Stimulated activated CD4-positive, alpha-beta T cell treated with anti-CD3 and anti-CD28 coated beads, Interleukin-1b, Interleukin-23, amount 100 ng/mL, for 24 hours (primary cell): ENCODE data around the gene FBXO17.
"Not testable (repeated sequence)": the region's sequence is repeated elsewhere in the genome, so short reads cannot be mapped to it uniquely, and the experiment has no call there.

ENCODE experiments used
- DNase-seq, 4 experiments: peaks; one replicate each; pipeline ENCODE4 v3.0.0-alpha.2; 2020; ENCODE audit warnings: low read depth in 4 of 4, low spot score in 1 of 4

FBXO17 gene

GRCh38 chr19:38980583-38981374, 5.2 kb upstream of the FBXO17 start:
- no peak for DNase-seq

GRCh38 chr19:38979812-38980211, 4.3 kb upstream of the FBXO17 start:
- no peak for DNase-seq

GRCh38 chr19:38978326-38978689, 2.8 kb upstream of the FBXO17 start:
- DNase-seq: no peak

GRCh38 chr19:38977445-38978325, 2.1 kb upstream of the FBXO17 start:
- peak in 2 of 4 experiments; percentile 19 to 63 for DNase-seq

- no peak for DNase-seq
These were observed 324 bp upstream of the FBXO17 start for GRCh38 chr19:38975861-38976271.

- no peak for DNase-seq
These were observed 823 bp downstream of the FBXO17 start for GRCh38 chr19:38974624-38975213.

GRCh38 chr19:38971672-38972071, 3.9 kb downstream of the FBXO17 start:
- DNase-seq: no peak

- no peak for DNase-seq
These were observed 4.6 kb downstream of the FBXO17 start for GRCh38 chr19:38970664-38971532.

GRCh38 chr19:38966149-38966548, 9.4 kb downstream of the FBXO17 start:
- not testable (repeated sequence) for DNase-seq

- DNase-seq: no peak
These were observed 10.8 kb downstream of the FBXO17 start for GRCh38 chr19:38964738-38965137.

- no peak for DNase-seq
These were observed 15.9 kb downstream of the FBXO17 start for GRCh38 chr19:38959618-38960017.

- DNase-seq: no peak
These were observed 17.2 kb downstream of the FBXO17 start for GRCh38 chr19:38958301-38958700.

- no peak for DNase-seq
These were observed 19.3 kb downstream of the FBXO17 start for GRCh38 chr19:38956264-38956663.

GRCh38 chr19:38953677-38954076, 21.9 kb downstream of the FBXO17 start:
- DNase-seq: no peak

- no peak for DNase-seq
These were observed 23.0 kb downstream of the FBXO17 start for GRCh38 chr19:38952395-38953165.

- no peak for DNase-seq
These were observed 24.4 kb downstream of the FBXO17 start for GRCh38 chr19:38951187-38951586.

GRCh38 chr19:38949580-38950367, 25.8 kb downstream of the FBXO17 start:
- peak; percentile 52 to 89 (median 74) for DNase-seq

- DNase-seq: no peak
These were observed 29.1 kb downstream of the FBXO17 start for GRCh38 chr19:38946229-38947010.
